HCT116 (cell line): Measurements from ENCODE around the gene KRT39. TPM values are rescaled to one million over a fixed set of nuclear protein-coding genes. Genes with fewer than 3 reads are reported as not detected.

Experiments
- ATAC-seq: fragments of 200-7000 bp; cut with Tn5 transposase; 2 replicates; pipeline ENCODE4 v1.9.1; 2020; ENCODE audit warnings: mild to moderate bottlenecking, moderate library complexity
- BruUV-seq: library from RNA; stranded (reverse); fragments of 400-500 nt; replicated peaks from 2 replicates; lab custom pipeline; 2021; lab: Mats Ljungman, UMichigan
- CTCF ChIA-PET: fragments of 300-600 bp; sonication (Branson Sonifier 250); formaldehyde crosslinking; loops from one replicate; lab custom pipeline; 2021; ENCODE audit warnings: antibody characterized with exemption; lab: Charles Lee
- POLR2A ChIA-PET: fragments of 300-600, 350-600 bp; sonication (Branson Sonifier 250); formaldehyde crosslinking; loops from one replicate; lab custom pipeline; 2021; ENCODE audit warnings: antibody characterized with exemption; lab: Charles Lee
- RAD21 ChIA-PET, 2 experiments: fragments of 300-600 bp; sonication (Branson Sonifier 250); formaldehyde crosslinking; loops; one replicate each; lab custom pipeline; 2023; ENCODE audit warnings: low total read pairs in 2 of 2; ENCODE audit not compliant: uncharacterized antibody in 2 of 2, unreplicated experiment in 2 of 2, low non-redundant PET in 1 of 2; lab: Charles Lee
- DNase-seq: peaks from one replicate; pipeline ENCODE4 v3.0.0-alpha.2; 2010; ENCODE audit warnings: low read depth, low spot score
- H2AFZ ChIP-seq: fragments of 200-600 bp; shearing (Covaris generic), sonication (generic); 2 replicates; pipeline ENCODE4 v1.6.1; 2017; ENCODE audit warnings: low read depth, mixed run types, mixed read lengths, antibody characterized with exemption, low read length; ENCODE audit not compliant: poor library complexity, severe bottlenecking
- H3K27ac ChIP-seq: 2 replicates; pipeline ENCODE4 v1.5.1; 2012; ENCODE audit warnings: low read depth, low read length
- H3K27me3 ChIP-seq: fragments of 200-600 bp; sonication (generic); 2 replicates; pipeline ENCODE4 v1.6.1; 2016; ENCODE audit warnings: mixed run types, low read length, mixed read lengths; ENCODE audit not compliant: insufficient read depth
- H3K36me3 ChIP-seq, 2 experiments: fragments of 200-500 bp in 1 of 2; fragments of 200-600 bp in 1 of 2; sonication (Bioruptor generic) in 1 of 2; sonication (generic) in 1 of 2; 2 replicates each; pipeline versions ENCODE4 v1.5.1 to v1.6.1; 2014 to 2016; ENCODE audit warnings: low read length in 2 of 2, inconsistent platforms in 1 of 2, mixed read lengths in 1 of 2, mixed run types in 1 of 2; ENCODE audit not compliant: insufficient read depth in 2 of 2, control insufficient read depth in 1 of 2
- H3K4me1 ChIP-seq, 2 experiments: fragments of 200-600 bp in 1 of 2; sonication (generic) in 1 of 2; 2 replicates each; pipeline versions ENCODE4 v1.5.1 to v1.6.1; 2012 to 2017; ENCODE audit warnings: low read length in 2 of 2, inconsistent platforms in 1 of 2, mild to moderate bottlenecking in 1 of 2, mixed read lengths in 1 of 2, mixed run types in 1 of 2, moderate library complexity in 1 of 2; ENCODE audit not compliant: insufficient read depth in 2 of 2, control insufficient read depth in 1 of 2
- H3K4me2 ChIP-seq: fragments of 200-600 bp; sonication (generic); 2 replicates; pipeline ENCODE4 v1.6.1; 2017; ENCODE audit warnings: mixed run types, low read length, mixed read lengths
- H3K4me3 ChIP-seq, 2 experiments: fragments of 200-600 bp in 1 of 2; sonication (generic) in 1 of 2; replicated peaks in 1 of 2; 2 replicates each; pipeline ENCODE4 v1.5.1; 2011 to 2016; ENCODE audit warnings: low read length in 2 of 2, control low read depth in 1 of 2, low read depth in 1 of 2, mild to moderate bottlenecking in 1 of 2, mixed read lengths in 1 of 2, mixed run types in 1 of 2
- H3K79me2 ChIP-seq: fragments of 200-600 bp; sonication (generic); 2 replicates; pipeline ENCODE4 v1.6.1; 2017; ENCODE audit warnings: mild to moderate bottlenecking, mixed run types, low read length, moderate library complexity, mixed read lengths; ENCODE audit not compliant: insufficient read depth
- H3K9ac ChIP-seq: fragments of 200-600 bp; sonication (generic); 2 replicates; pipeline ENCODE4 v1.6.1; 2016; ENCODE audit warnings: low read length, mixed read lengths
- H3K9me2 ChIP-seq: fragments of 200-600 bp; sonication (generic), shearing (Covaris generic); 2 replicates; pipeline ENCODE4 v1.6.1; 2017; ENCODE audit warnings: mixed run types, mild to moderate bottlenecking, moderate library complexity; ENCODE audit not compliant: insufficient read depth
- H3K9me3 ChIP-seq, 2 experiments: fragments of 200-500 bp in 1 of 2; fragments of 200-600 bp in 1 of 2; sonication (Bioruptor generic) in 1 of 2; sonication (generic) in 1 of 2; 2 replicates each; pipeline ENCODE4 v1.6.1; 2014 to 2017; ENCODE audit warnings: low read length in 2 of 2, mixed read lengths in 2 of 2, inconsistent platforms in 1 of 2, low read depth in 1 of 2, mild to moderate bottlenecking in 1 of 2, mixed run types in 1 of 2, moderate library complexity in 1 of 2; ENCODE audit not compliant: control insufficient read depth in 1 of 2, insufficient read depth in 1 of 2
- H4K20me1 ChIP-seq: fragments of 200-600 bp; sonication (generic), shearing (Covaris generic); 2 replicates; pipeline ENCODE4 v1.6.1; 2017; ENCODE audit warnings: mixed run types, mild to moderate bottlenecking, moderate library complexity; ENCODE audit not compliant: insufficient read depth
- ATF3 ChIP-seq: IDR thresholded peaks from 2 replicates; pipeline ENCODE4 v1.6.1; 2012
- RAD21 ChIP-seq: IDR thresholded peaks from 2 replicates; pipeline ENCODE4 v1.6.1; 2012; ENCODE audit warnings: low read depth, mild to moderate bottlenecking
- REST ChIP-seq: IDR thresholded peaks from 2 replicates; pipeline ENCODE4 v1.6.1; 2012; ENCODE audit warnings: low read depth
- SIN3A ChIP-seq: IDR thresholded peaks from 2 replicates; pipeline ENCODE4 v1.6.1; 2012; ENCODE audit warnings: low read depth
- SP1 ChIP-seq: IDR thresholded peaks from 2 replicates; pipeline ENCODE4 v1.6.1; 2012; ENCODE audit warnings: low read depth
- ZFX ChIP-seq: fragments of 450-650 bp; IDR thresholded peaks from 2 replicates; pipeline ENCODE4 v1.6.1; 2017
- intact Hi-C: fragments of 100-400 bp; cut with micrococcal nuclease; formaldehyde crosslinking; loops from 2 replicates; pipeline ENCODE4 v1.10.0; 2022
- total RNA-seq: library from RNA; stranded (reverse); gene quantifications from one replicate; pipeline ENCODE4 v1.2.1, GENCODE V29; 2021; ENCODE audit not compliant: unreplicated experiment
- TF ChIP-seq, protein P1 (sequence below), 3 experiments: fragments of 200-600 bp in 1 of 3; sonication (generic) in 1 of 3; IDR thresholded peaks in 2 of 3; conservative IDR thresholded peaks in 1 of 3; 2 replicates each; pipeline ENCODE4 v1.5.1; 2012 to 2017; ENCODE audit warnings: low read depth in 2 of 3, low read length in 2 of 3, antibody characterized with exemption in 1 of 3, borderline replicate concordance in 1 of 3, control low read depth in 1 of 3, mild to moderate bottlenecking in 1 of 3, mixed read lengths in 1 of 3, mixed run types in 1 of 3, moderate library complexity in 1 of 3; ENCODE audit not compliant: insufficient read depth in 1 of 3

Gene KRT39
- total RNA-seq, 1 experiment from 2014 or later, result not detected

DNA sequence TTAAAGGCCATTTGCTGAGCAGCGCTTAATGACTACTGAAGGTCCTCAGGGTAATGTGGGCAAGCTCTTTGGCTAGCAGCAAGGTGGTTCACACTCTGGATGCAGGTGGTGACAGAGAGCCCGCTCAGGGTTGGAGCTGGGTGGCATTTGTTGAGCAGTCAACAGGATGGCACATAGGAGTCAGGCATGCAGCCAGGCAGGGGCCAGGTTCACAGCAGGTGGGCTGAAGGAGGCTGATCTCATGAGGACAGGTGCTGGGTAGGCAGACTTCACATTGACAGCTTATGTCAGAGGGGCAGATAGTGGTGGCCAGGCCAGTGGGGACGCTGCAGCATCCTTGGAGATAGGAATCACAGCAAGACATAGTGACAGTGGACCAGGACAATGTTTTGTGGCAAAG is 37.6 kb upstream of the KRT39 start:
- H3K27me3 ChIP-seq, result no peaks in the 10 kb centered on the region
- H3K27ac ChIP-seq, result no peak overlapping the region
- H3K9ac ChIP-seq, result no peak overlapping the region
- peaks cover 0 to 6% of the 10 kb centered on the region in 2 experiments; a peak in 2 of 4 replicates for H3K4me1 ChIP-seq
- ChIA-PET CTCF (no interaction called here), RAD21 (no interaction called here), POLR2A (interaction anchor here (0.7 to 1.1 kb wide), 2 partner anchors 17 to 510 kb away, joined by 3 read pairs; no protein-coding TSS in a partner anchor)
- H3K36me3 ChIP-seq, result no peaks in the 10 kb centered on the region
- H3K4me2 ChIP-seq, result no peak overlapping the region
- intact Hi-C loops, result no loop called here
- H3K79me2 ChIP-seq, result no peaks in the 10 kb centered on the region
- H4K20me1 ChIP-seq, result no peaks in the 10 kb centered on the region
- no TSS peak for BruUV-seq
- no peaks in the 10 kb centered on the region for H3K9me3 ChIP-seq
- H3K4me3 ChIP-seq, result no peak overlapping the region
- TF ChIP-seq ATF3 (no peak), RAD21 (no peak), SIN3A (no peak), SP1 (no peak), ZFX (no peak)
- no peaks in the 10 kb centered on the region for H3K9me2 ChIP-seq
- H2AFZ ChIP-seq, result no peak overlapping the region
- DNase-seq (no peak), ATAC-seq (no peak)

DNA sequence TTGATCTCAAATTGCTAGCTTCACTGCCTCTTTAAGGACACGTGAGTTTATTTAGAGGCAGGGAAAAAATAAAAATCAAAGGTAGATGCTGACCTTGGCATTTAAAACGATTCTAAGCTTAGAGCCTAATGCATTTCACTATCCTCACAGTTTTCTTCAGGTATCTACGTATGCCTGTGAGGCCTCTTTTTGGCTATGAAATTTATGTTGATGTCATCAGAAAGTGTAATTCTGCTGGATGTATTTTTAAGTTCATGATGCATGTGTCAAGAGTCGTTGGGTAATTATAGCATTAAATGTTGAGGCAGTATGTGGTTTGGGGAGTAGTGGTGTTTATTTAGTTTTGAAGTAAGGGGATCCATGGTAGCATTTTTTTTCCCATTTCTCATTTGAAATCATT is 37.2 kb upstream of the KRT39 start:
- RAD21 ChIA-PET, result no interaction called here
- H3K4me2 ChIP-seq, result no peak overlapping the region
- no TSS peak for BruUV-seq
- H3K9me3 ChIP-seq, result no peaks in the 10 kb centered on the region
- H4K20me1 ChIP-seq, result no peaks in the 10 kb centered on the region
- H3K27me3 ChIP-seq, result no peaks in the 10 kb centered on the region
- H3K4me3 ChIP-seq, result no peak overlapping the region
- CTCF ChIA-PET, result no interaction called here
- TF ChIP-seq ATF3, result no peak
- TF ChIP-seq, protein P1, sequence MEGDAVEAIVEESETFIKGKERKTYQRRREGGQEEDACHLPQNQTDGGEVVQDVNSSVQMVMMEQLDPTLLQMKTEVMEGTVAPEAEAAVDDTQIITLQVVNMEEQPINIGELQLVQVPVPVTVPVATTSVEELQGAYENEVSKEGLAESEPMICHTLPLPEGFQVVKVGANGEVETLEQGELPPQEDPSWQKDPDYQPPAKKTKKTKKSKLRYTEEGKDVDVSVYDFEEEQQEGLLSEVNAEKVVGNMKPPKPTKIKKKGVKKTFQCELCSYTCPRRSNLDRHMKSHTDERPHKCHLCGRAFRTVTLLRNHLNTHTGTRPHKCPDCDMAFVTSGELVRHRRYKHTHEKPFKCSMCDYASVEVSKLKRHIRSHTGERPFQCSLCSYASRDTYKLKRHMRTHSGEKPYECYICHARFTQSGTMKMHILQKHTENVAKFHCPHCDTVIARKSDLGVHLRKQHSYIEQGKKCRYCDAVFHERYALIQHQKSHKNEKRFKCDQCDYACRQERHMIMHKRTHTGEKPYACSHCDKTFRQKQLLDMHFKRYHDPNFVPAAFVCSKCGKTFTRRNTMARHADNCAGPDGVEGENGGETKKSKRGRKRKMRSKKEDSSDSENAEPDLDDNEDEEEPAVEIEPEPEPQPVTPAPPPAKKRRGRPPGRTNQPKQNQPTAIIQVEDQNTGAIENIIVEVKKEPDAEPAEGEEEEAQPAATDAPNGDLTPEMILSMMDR (IDR thresholded peaks at IDR 0.05 in 2 of 3, conservative IDR thresholded peaks at IDR 0.05 in 1 of 3; ENCODE audit: borderline replicate concordance in 1 of 3, insufficient read depth in 1 of 3, low read depth in 2 of 3, low read length in 2 of 3), result no peak
- TF ChIP-seq REST, result no peak
- no peak for TF ChIP-seq SP1
- intact Hi-C loops, result no loop called here
- no peak for DNase-seq
- no peak overlapping the region for H2AFZ ChIP-seq
- POLR2A ChIA-PET, result interaction anchor here (0.7 to 1.1 kb wide), 2 partner anchors 16 to 511 kb away, joined by 3 read pairs; no protein-coding TSS in a partner anchor
- H3K27ac ChIP-seq, result no peak overlapping the region
- H3K79me2 ChIP-seq, result no peaks in the 10 kb centered on the region
- no peaks in the 10 kb centered on the region for H3K9me2 ChIP-seq
- peaks cover 0 to 1% of the 10 kb centered on the region in 2 experiments; a peak in 2 of 4 replicates for H3K4me1 ChIP-seq
- no peak for ATAC-seq
- H3K9ac ChIP-seq, result no peak overlapping the region
- H3K36me3 ChIP-seq, result no peaks in the 10 kb centered on the region
